Fibroblast of skin of left biceps (primary cell): ENCODE results near the gene C6orf136.
"Not testable (repeated sequence)": the region's sequence is repeated elsewhere in the genome, so short reads cannot be mapped to it uniquely, and the experiment has no call there.

Experiments
- DNase-seq, 2 experiments: peaks; one replicate each; pipeline ENCODE4 v3.0.0-alpha.2; 2013; ENCODE audit warnings: low read depth in 2 of 2

C6orf136 gene

GRCh38 chr6:30657922-30658321 lies 11.0 kb downstream of the C6orf136 start:
- DNase-seq, result not testable (repeated sequence)

GRCh38 chr6:30664994-30665767 lies 18.2 kb downstream of the C6orf136 start:
- no peak for DNase-seq

GRCh38 chr6:30666300-30666699 lies 19.4 kb downstream of the C6orf136 start:
- not testable (repeated sequence) for DNase-seq

GRCh38 chr6:30670760-30671527 lies 24.0 kb downstream of the C6orf136 start:
- DNase-seq, result no peak

GRCh38 chr6:30672445-30673253 lies 25.7 kb downstream of the C6orf136 start, which contains the start of gene DHX16:
Gene DHX16 (minus strand): TSS chr6:30673006. CDS start chr6:30672841, 165 bp downstream.
- peak; percentile 96 to 97 for DNase-seq

- DNase-seq, result no peak
Measured at GRCh38 chr6:30676660-30677285, 29.8 kb downstream of the C6orf136 start.

GRCh38 chr6:30678964-30679726 lies 32.2 kb downstream of the C6orf136 start:
- no peak for DNase-seq

GRCh38 chr6:30679765-30680535 lies 33.0 kb downstream of the C6orf136 start:
- no peak for DNase-seq

- no peak for DNase-seq
Measured at GRCh38 chr6:30681766-30682142, 34.8 kb downstream of the C6orf136 start.

GRCh38 chr6:30682143-30683117 lies 35.5 kb downstream of the C6orf136 start:
- peak; percentile 69 to 70 for DNase-seq

GRCh38 chr6:30683183-30683979 lies 36.4 kb downstream of the C6orf136 start:
- DNase-seq, result no peak

- DNase-seq, result no peak
Measured at GRCh38 chr6:30683980-30684338, 37.0 kb downstream of the C6orf136 start.

- no peak for DNase-seq
Measured at GRCh38 chr6:30684386-30685156, 37.6 kb downstream of the C6orf136 start.

- DNase-seq, result no peak
Measured at GRCh38 chr6:30685157-30686008, 38.5 kb downstream of the C6orf136 start.

GRCh38 chr6:30686009-30686907 lies 39.3 kb downstream of the C6orf136 start, which contains the start of gene PPP1R18:
Gene PPP1R18 (minus strand): TSS chr6:30686645. CDS start chr6:30686018, 627 bp downstream.
- DNase-seq, result no peak
